HUES48 (cell line): ENCODE data around the gene ITPRIPL2.

Experiments used
- H3K27ac ChIP-seq: one replicate; pipeline ENCODE4 v1.7.0; 2013; ENCODE audit warnings: low read depth, low read length, inconsistent platforms
- H3K27me3 ChIP-seq: 2 replicates; pipeline ENCODE4 v1.6.1; 2013; ENCODE audit warnings: mild to moderate bottlenecking, low read length; ENCODE audit not compliant: control insufficient read depth, insufficient read depth
- H3K36me3 ChIP-seq: 2 replicates; pipeline ENCODE4 v1.6.1; 2013; ENCODE audit warnings: low read length; ENCODE audit not compliant: control insufficient read depth, insufficient read depth
- H3K4me1 ChIP-seq: 2 replicates; pipeline ENCODE4 v1.6.1; 2013; ENCODE audit warnings: mild to moderate bottlenecking, low read length; ENCODE audit not compliant: control insufficient read depth, insufficient read depth
- H3K4me3 ChIP-seq: 2 replicates; pipeline ENCODE4 v1.5.1; 2013; ENCODE audit warnings: mild to moderate bottlenecking, low read depth, low read length
- H3K9ac ChIP-seq: 2 replicates; pipeline ENCODE4 v1.6.1; 2013; ENCODE audit warnings: mild to moderate bottlenecking, low read depth, low read length, moderate library complexity
- H3K9me3 ChIP-seq: 2 replicates; pipeline ENCODE4 v1.6.1; 2013; ENCODE audit warnings: low read length; ENCODE audit not compliant: control insufficient read depth, insufficient read depth

Gene ITPRIPL2

DNA sequence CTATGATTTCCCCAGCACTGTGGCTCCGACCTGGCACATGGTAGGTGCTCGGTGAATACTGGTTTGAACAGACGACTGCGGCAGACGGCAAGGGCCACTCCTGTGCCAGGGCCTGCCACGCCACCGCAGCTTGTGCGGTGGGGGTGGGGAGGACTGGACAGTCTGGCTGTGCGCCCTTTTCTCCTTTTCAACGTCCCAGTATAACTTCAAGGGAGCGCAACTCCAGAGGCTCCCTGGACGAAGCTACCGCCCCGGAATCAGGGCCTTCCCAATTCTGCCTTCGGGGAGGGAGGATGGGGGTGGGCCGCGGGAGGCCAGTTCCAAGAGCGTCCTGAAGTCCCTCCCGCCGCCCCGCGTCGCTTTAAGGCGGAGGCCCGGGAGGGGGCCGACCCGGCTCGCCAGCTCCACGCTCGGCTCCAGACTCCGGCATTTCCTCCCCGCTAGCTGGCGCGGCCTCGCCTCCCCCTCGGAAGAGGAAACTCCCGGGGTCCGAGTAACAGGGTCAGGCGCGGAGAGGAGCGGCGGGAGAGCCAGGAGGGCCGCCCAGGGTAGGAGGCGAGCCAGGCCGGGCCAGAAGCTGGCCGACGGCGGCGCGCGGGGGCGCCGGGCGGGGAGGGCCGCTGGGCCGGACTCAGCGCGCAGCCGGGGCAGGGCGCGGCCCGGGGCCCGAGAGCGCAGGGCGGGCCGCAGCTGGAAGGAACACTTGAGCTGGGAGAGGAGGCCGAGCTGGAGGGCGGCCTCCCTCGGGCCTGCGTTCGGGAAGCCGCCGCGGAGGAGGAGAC is at the start of gene ITPRIPL2:
Gene ITPRIPL2, plus strand, starts transcription at position 388 of the 782 bp plus-strand sequence. CDS start 498 bp downstream, outside the sequence.
- Histone ChIP-seq H3K4me1 (peaks cover 21% of the 10 kb centered on the region), H3K36me3 (no peaks in the 10 kb centered on the region), H3K9ac (peak within 1 kb of the TSS; percentile 48; the same call in 1 of the 2 replicates), H3K9me3 (no peaks in the 10 kb centered on the region), H3K27me3 (peaks cover 38% of the 10 kb centered on the region), H3K4me3 (peak within 1 kb of the TSS; percentile 64), H3K27ac (no peak within 1 kb of the TSS)

DNA sequence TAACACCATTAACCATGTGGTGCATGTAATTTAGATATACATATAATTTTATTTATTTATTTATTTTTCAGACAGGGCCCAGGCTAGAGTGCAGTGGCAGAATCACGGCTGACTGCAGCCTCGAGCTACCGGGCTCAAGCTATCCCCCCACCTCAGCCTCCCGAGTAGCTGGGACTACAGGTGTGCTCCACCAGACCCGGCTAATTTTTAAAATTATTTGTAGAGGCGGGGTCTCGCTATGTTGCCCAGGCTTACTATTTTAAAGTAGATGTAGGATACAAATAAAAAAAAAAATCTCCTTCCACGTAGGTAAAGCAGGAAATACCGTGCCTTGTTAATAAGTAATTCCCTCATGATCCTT is 46.8 kb upstream of the ITPRIPL2 start:
- peak overlapping the region; percentile 100 for H3K27ac ChIP-seq

DNA sequence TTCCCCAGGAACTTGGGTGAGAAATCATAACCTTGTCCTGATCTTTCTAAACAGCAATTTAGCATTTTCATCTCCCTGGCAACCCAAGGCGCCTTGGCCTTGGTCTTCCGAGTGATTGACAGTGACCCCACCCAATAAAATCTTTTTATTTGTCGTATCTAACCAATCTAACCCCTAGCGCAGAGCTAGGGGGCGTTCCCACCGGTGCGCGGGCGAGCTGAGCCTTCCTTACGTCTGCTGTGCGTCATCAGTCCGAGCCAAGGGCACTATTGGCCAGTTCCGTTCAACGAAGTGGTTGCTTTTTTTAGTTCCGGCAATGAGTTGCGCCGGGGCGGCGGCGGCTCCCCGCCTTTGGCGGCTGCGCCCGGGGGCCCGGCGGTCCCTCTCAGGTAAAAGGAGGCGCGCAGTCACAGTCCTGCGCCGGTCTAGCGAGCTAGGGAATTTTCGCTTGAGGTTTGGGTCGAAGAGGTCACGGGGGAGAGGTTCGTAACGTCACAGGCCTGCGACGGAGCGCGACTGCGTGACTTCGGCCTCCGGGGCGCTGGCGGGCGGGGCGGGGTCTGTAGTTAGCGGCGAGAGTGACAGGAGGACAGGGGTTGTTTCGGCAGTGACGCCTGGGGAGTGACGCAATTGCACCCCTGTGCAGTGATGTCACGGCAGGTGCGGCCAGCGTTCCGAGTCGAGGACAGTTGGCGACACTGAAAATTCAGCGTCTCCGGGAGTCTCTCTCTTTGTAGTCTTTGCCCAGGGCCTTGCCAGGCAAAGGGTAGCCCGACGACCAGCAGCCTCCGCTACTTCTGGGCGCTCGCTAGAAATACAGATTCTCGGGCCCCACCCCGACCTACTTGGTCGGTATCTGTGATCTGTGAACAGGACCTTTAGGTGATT is 46.2 kb upstream of the ITPRIPL2 start, which contains the start of gene COQ7:
Gene COQ7, plus strand, starts transcription at position 266 of the 888 bp plus-strand sequence. Its CDS starts 51 bp downstream, at position 317.
- Histone ChIP-seq H3K36me3 (peaks cover 4% of the 10 kb centered on the region; the same call in 1 of the 2 replicates), H3K9ac (peak within 1 kb of the TSS; percentile 98), H3K4me3 (peak within 1 kb of the TSS; percentile 86), H3K27ac (peak within 1 kb of the TSS; percentile 100), H3K9me3 (no peaks in the 10 kb centered on the region), H3K27me3 (no peaks in the 10 kb centered on the region), H3K4me1 (no peaks in the 10 kb centered on the region; the same call in 1 of the 2 replicates)

More for the DNA sequence above, 46.8 kb upstream of the ITPRIPL2 start:
- Histone ChIP-seq H3K27me3 (no peaks in the 10 kb centered on the region), H3K4me3 (peak overlapping the region; percentile 86; the same call in 1 of the 2 replicates), H3K4me1 (no peaks in the 10 kb centered on the region), H3K36me3 (no peaks in the 10 kb centered on the region), H3K9me3 (no peaks in the 10 kb centered on the region), H3K9ac (no peak overlapping the region)

GRCh38 chr16:19068237-19068815 is 45.4 kb upstream of the ITPRIPL2 start:
- peak overlapping the region; percentile 86 for H3K4me3 ChIP-seq
- peak overlapping the region; percentile 100 for H3K27ac ChIP-seq
- no peaks in the 10 kb centered on the region for H3K27me3 ChIP-seq
- H3K9ac ChIP-seq: peak overlapping the region; percentile 98
- no peaks in the 10 kb centered on the region; the same call in 1 of the 2 replicates for H3K4me1 ChIP-seq
- H3K36me3 ChIP-seq: peaks cover 6% of the 10 kb centered on the region
- no peaks in the 10 kb centered on the region for H3K9me3 ChIP-seq

GRCh38 chr16:19071811-19072777 is 41.7 kb upstream of the ITPRIPL2 start:
- Histone ChIP-seq H3K4me1 (no peaks in the 10 kb centered on the region; the same call in 1 of the 2 replicates), H3K27me3 (no peaks in the 10 kb centered on the region), H3K4me3 (no peak overlapping the region), H3K9ac (no peak overlapping the region), H3K36me3 (peaks cover 21% of the 10 kb centered on the region), H3K9me3 (no peaks in the 10 kb centered on the region), H3K27ac (no peak overlapping the region)

- no peaks in the 10 kb centered on the region for H3K27me3 ChIP-seq
- H3K4me3 ChIP-seq: no peak overlapping the region
- H3K27ac ChIP-seq: no peak overlapping the region
- no peak overlapping the region for H3K9ac ChIP-seq
- H3K9me3 ChIP-seq: no peaks in the 10 kb centered on the region
- H3K4me1 ChIP-seq: no peaks in the 10 kb centered on the region; the same call in 1 of the 2 replicates
- H3K36me3 ChIP-seq: peaks cover 28% of the 10 kb centered on the region
Observed at GRCh38 chr16:19073344-19073743, 40.4 kb upstream of the ITPRIPL2 start.

DNA sequence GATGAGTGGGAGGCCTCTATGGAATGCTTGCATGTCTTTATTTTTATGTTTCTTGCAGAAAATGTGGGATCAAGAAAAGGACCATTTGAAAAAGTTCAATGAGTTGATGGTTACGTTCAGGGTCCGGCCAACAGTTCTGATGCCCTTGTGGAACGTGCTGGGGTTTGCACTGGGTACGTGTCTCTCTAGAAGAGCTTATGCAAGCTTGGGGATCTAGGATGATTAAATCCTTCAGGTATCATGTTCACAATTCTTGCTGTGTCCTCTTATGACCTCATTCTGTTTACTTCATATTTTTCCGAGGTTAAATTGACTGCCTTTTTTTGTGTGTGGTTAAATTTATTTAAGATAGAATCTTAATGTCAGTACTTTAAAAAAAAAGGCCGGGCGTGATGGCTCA is 39.9 kb upstream of the ITPRIPL2 start:
- Histone ChIP-seq H3K36me3 (peaks cover 33% of the 10 kb centered on the region), H3K9ac (no peak overlapping the region), H3K4me1 (no peaks in the 10 kb centered on the region; the same call in 1 of the 2 replicates), H3K27me3 (no peaks in the 10 kb centered on the region), H3K4me3 (no peak overlapping the region), H3K27ac (no peak overlapping the region), H3K9me3 (no peaks in the 10 kb centered on the region)

- Histone ChIP-seq H3K4me3 (no peak overlapping the region), H3K27ac (no peak overlapping the region), H3K4me1 (no peaks in the 10 kb centered on the region; the same call in 1 of the 2 replicates), H3K9ac (no peak overlapping the region), H3K9me3 (peaks cover 5% of the 10 kb centered on the region), H3K27me3 (no peaks in the 10 kb centered on the region), H3K36me3 (peaks cover 39% of the 10 kb centered on the region)
Observed at GRCh38 chr16:19075511-19075910, 38.3 kb upstream of the ITPRIPL2 start.

GRCh38 chr16:19077879-19078278 is 35.9 kb upstream of the ITPRIPL2 start:
- Histone ChIP-seq H3K9me3 (peaks cover 7% of the 10 kb centered on the region), H3K36me3 (peaks cover 46% of the 10 kb centered on the region), H3K4me3 (no peak overlapping the region), H3K27me3 (no peaks in the 10 kb centered on the region), H3K9ac (no peak overlapping the region), H3K27ac (no peak overlapping the region), H3K4me1 (no peaks in the 10 kb centered on the region)

GRCh38 chr16:19083670-19084069 is 30.1 kb upstream of the ITPRIPL2 start:
- H3K4me1 ChIP-seq: peaks cover 4% of the 10 kb centered on the region; the same call in 1 of the 2 replicates
- H3K27ac ChIP-seq: no peak overlapping the region

More at GRCh38 chr16:19083670-19084069, 30.1 kb upstream of the ITPRIPL2 start:
- Histone ChIP-seq H3K4me3 (no peak overlapping the region), H3K27me3 (peaks cover 17% of the 10 kb centered on the region), H3K9me3 (peaks cover 7% of the 10 kb centered on the region), H3K9ac (no peak overlapping the region), H3K36me3 (peaks cover 19% of the 10 kb centered on the region)
